Mesendoderm (in vitro differentiated cells): ENCODE results near the gene SCYL3.

Experiments used
- DNase-seq: peaks from one replicate; pipeline ENCODE4 v3.0.0; 2013
- H2AK5ac ChIP-seq: 2 replicates; pipeline ENCODE4 v1.6.1; 2013; ENCODE audit warnings: low read length, inconsistent platforms
- H2BK120ac ChIP-seq: 2 replicates; pipeline ENCODE4 v1.6.1; 2013; ENCODE audit warnings: low read depth, mild to moderate bottlenecking, low read length, moderate library complexity, mixed read lengths
- H2BK15ac ChIP-seq: replicated peaks from 2 replicates; pipeline ENCODE4 v1.6.1; 2013; ENCODE audit warnings: low read depth, mild to moderate bottlenecking, moderate library complexity
- H2BK5ac ChIP-seq: 2 replicates; pipeline ENCODE4 v1.6.1; 2013; ENCODE audit warnings: low read length, inconsistent platforms
- H3K18ac ChIP-seq: 2 replicates; pipeline ENCODE4 v1.6.1; 2013; ENCODE audit warnings: mild to moderate bottlenecking, low read length, mixed read lengths
- H3K23ac ChIP-seq: one replicate; pipeline ENCODE4 v1.6.1; 2013; ENCODE audit warnings: low read length
- H3K27ac ChIP-seq: 2 replicates; pipeline ENCODE4 v1.5.1; 2013; ENCODE audit warnings: low read depth, mild to moderate bottlenecking, inconsistent platforms, low read length, moderate library complexity
- H3K27me3 ChIP-seq: 2 replicates; pipeline ENCODE4 v1.6.1; 2013; ENCODE audit warnings: low read length, control low read depth, mild to moderate bottlenecking, inconsistent platforms; ENCODE audit not compliant: insufficient read depth, poor library complexity
- H3K36me3 ChIP-seq: 2 replicates; pipeline ENCODE4 v1.6.1; 2013; ENCODE audit warnings: low read length, inconsistent platforms; ENCODE audit not compliant: control insufficient read depth, insufficient read depth
- H3K4ac ChIP-seq: one replicate; pipeline ENCODE4 v1.6.1; 2013; ENCODE audit warnings: low read depth, mild to moderate bottlenecking, low read length, moderate library complexity
- H3K4me1 ChIP-seq: 2 replicates; pipeline ENCODE4 v1.6.1; 2013; ENCODE audit warnings: low read depth, low read length, inconsistent platforms; ENCODE audit not compliant: control insufficient read depth
- H3K4me2 ChIP-seq: 2 replicates; pipeline ENCODE4 v1.6.1; 2013; ENCODE audit warnings: low read length
- H3K4me3 ChIP-seq: 2 replicates; pipeline ENCODE4 v1.5.1; 2013; ENCODE audit warnings: mild to moderate bottlenecking, low read length
- H3K56ac ChIP-seq: one replicate; pipeline ENCODE4 v1.6.1; 2013; ENCODE audit warnings: low read length
- H3K79me1 ChIP-seq: 2 replicates; pipeline ENCODE4 v1.6.1; 2013; ENCODE audit warnings: low read length, inconsistent platforms
- H3K79me2 ChIP-seq: 2 replicates; pipeline ENCODE4 v1.6.1; 2013; ENCODE audit warnings: mild to moderate bottlenecking, low read length; ENCODE audit not compliant: control insufficient read depth, insufficient read depth
- H3K9ac ChIP-seq: 2 replicates; pipeline ENCODE4 v1.6.1; 2013; ENCODE audit warnings: low read length, inconsistent platforms
- H4K5ac ChIP-seq: one replicate; pipeline ENCODE4 v1.6.1; 2013; ENCODE audit warnings: low read length
- H4K8ac ChIP-seq: one replicate; pipeline ENCODE4 v1.6.1; 2013; ENCODE audit warnings: low read depth, mild to moderate bottlenecking, control low read depth, low read length, moderate library complexity
- WGBS: extraction: QIAGEN DNeasy Blood & Tissue Kit; methylation state at CpG from one replicate; pipeline ENCODE4 v1.1.7; 2013; ENCODE audit warnings: low lambda C conversion rate, missing lambda C conversion rate; ENCODE audit not compliant: insufficient coverage; ENCODE audit errors: extremely low coverage; 5-methylcytosine and 5-hydroxymethylcytosine counted together

Gene SCYL3

GRCh38 chr1:169889871-169890270 lies 3.8 kb downstream of the SCYL3 start:
- WGBS: no CpG with 5 or more reads among the region's 2 CpGs
- Histone ChIP-seq H2BK120ac (no peak overlapping the region), H4K8ac (no peak overlapping the region), H3K4ac (no peak overlapping the region), H2BK5ac (no peak overlapping the region), H3K23ac (no peak overlapping the region), H3K18ac (no peak overlapping the region), H3K36me3 (no peaks in the 10 kb centered on the region), H3K79me2 (peaks cover 3% of the 10 kb centered on the region), H2AK5ac (no peak overlapping the region), H3K4me2 (no peak overlapping the region), H3K9ac (no peak overlapping the region), H3K79me1 (peaks cover 7% of the 10 kb centered on the region), H3K4me1 (peaks cover 11% of the 10 kb centered on the region), H2BK15ac (no peak overlapping the region), H3K56ac (no peak overlapping the region), H3K27me3 (no peaks in the 10 kb centered on the region), H3K27ac (no peak overlapping the region), H3K4me3 (no peak overlapping the region), H4K5ac (no peak overlapping the region)
- DNase-seq: no peak

DNA sequence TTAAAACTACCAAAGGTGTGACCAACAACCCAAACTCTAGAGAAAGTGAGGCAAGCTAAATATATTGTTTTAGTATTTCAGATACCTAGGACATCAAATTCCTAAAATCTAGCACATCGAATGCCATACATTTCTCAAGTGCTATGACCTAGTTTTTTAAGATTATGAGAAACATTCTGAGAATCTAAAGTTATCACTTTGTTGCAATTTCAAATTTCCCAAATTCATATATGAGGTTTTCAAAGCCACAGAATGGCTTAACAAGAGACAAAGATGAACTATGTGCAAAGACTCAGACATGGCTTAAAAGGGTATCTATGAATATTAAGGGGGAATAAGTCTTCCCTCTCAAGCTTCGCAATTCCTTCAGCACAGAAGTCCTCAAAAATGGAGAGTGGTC lies 6.8 kb downstream of the SCYL3 start:
- Histone ChIP-seq H2BK15ac (no peak overlapping the region), H3K36me3 (no peaks in the 10 kb centered on the region), H2AK5ac (no peak overlapping the region), H3K4me3 (no peak overlapping the region), H3K27me3 (no peaks in the 10 kb centered on the region), H4K8ac (no peak overlapping the region), H3K4me1 (peaks cover 4% of the 10 kb centered on the region), H3K79me2 (no peaks in the 10 kb centered on the region), H3K56ac (no peak overlapping the region), H3K4me2 (no peak overlapping the region), H3K79me1 (peaks cover 2% of the 10 kb centered on the region), H3K27ac (no peak overlapping the region), H4K5ac (no peak overlapping the region), H2BK120ac (no peak overlapping the region), H2BK5ac (no peak overlapping the region), H3K4ac (no peak overlapping the region), H3K18ac (no peak overlapping the region), H3K9ac (no peak overlapping the region), H3K23ac (no peak overlapping the region)
- no CpG with 5 or more reads among the region's 2 CpGs for WGBS
- DNase-seq: no peak

GRCh38 chr1:169886422-169886821 lies 7.3 kb downstream of the SCYL3 start:
- peaks cover 4% of the 10 kb centered on the region for H3K4me1 ChIP-seq
- H3K36me3 ChIP-seq: no peaks in the 10 kb centered on the region
- no peaks in the 10 kb centered on the region for H3K79me2 ChIP-seq
- no peak overlapping the region for H3K9ac ChIP-seq
- H2BK120ac ChIP-seq: no peak overlapping the region
- no peak overlapping the region for H4K8ac ChIP-seq
- no peak overlapping the region for H3K27ac ChIP-seq
- no peak overlapping the region for H2BK15ac ChIP-seq
- H3K4me3 ChIP-seq: no peak overlapping the region
- H3K27me3 ChIP-seq: no peaks in the 10 kb centered on the region
- H3K4ac ChIP-seq: no peak overlapping the region
- no CpG with 5 or more reads among the region's 1 CpG for WGBS
- no peak overlapping the region for H4K5ac ChIP-seq
- no peak overlapping the region for H2AK5ac ChIP-seq
- no peak overlapping the region for H3K4me2 ChIP-seq
- H2BK5ac ChIP-seq: no peak overlapping the region
- no peak overlapping the region for H3K56ac ChIP-seq
- no peak for DNase-seq
- H3K23ac ChIP-seq: no peak overlapping the region
- no peak overlapping the region for H3K18ac ChIP-seq
- peaks cover 2% of the 10 kb centered on the region for H3K79me1 ChIP-seq

DNA sequence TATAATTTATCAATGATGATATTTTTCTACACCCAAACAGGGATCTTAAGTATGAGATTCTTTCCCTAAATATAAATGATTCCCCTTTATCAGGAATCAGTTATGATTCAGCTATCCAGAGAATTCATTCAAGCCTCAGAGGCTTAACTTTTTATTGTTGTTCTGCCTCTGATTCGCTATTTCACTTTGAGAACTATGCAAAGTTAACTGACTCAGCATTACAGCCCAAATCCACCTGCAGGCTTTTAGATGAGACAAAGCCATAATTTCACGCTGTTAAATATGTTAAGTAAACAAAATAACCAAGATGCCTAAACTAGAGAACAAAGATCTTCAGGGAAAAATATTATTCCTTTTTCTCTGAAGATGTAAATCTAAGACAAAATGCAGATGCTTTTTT lies 8.5 kb downstream of the SCYL3 start:
- no peak overlapping the region for H2BK5ac ChIP-seq
- H3K79me2 ChIP-seq: no peaks in the 10 kb centered on the region
- H3K27ac ChIP-seq: no peak overlapping the region
- no peak overlapping the region for H3K9ac ChIP-seq
- H3K56ac ChIP-seq: no peak overlapping the region
- H3K4me1 ChIP-seq: no peaks in the 10 kb centered on the region
- H3K23ac ChIP-seq: no peak overlapping the region
- H3K36me3 ChIP-seq: no peaks in the 10 kb centered on the region
- no peak overlapping the region for H3K4me2 ChIP-seq
- no peak overlapping the region for H2BK120ac ChIP-seq
- no peak overlapping the region for H4K5ac ChIP-seq
- H2BK15ac ChIP-seq: no peak overlapping the region
- H2AK5ac ChIP-seq: no peak overlapping the region
- H3K18ac ChIP-seq: no peak overlapping the region
- DNase-seq: no peak
- no peak overlapping the region for H3K4ac ChIP-seq
- H3K79me1 ChIP-seq: peaks cover 2% of the 10 kb centered on the region
- no CpG with 5 or more reads among the region's 2 CpGs for WGBS
- H4K8ac ChIP-seq: no peak overlapping the region
- no peaks in the 10 kb centered on the region for H3K27me3 ChIP-seq
- H3K4me3 ChIP-seq: no peak overlapping the region

DNA sequence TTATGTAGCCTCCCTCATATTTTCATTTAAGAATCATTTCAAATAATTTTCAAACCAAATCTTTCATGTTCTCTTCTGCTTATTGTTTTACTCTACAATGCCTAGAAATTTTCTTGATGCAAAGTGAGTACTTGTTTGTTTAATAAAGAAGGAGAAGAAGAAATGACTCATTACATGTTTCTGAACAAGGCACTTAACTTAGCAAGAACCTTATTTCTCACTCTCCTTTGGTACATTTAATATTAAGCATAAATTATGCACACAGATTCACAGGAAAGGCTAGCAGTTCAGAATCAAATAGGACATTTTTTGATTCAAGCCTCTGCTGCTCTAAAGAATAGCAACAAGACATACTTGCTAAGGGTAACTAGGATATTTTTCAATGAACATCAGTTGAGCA lies 9.1 kb downstream of the SCYL3 start:
- Histone ChIP-seq H3K9ac (no peak overlapping the region), H3K18ac (no peak overlapping the region), H3K4ac (no peak overlapping the region), H3K4me3 (no peak overlapping the region), H3K23ac (no peak overlapping the region), H3K79me2 (no peaks in the 10 kb centered on the region), H4K5ac (no peak overlapping the region), H2BK120ac (no peak overlapping the region), H3K4me2 (no peak overlapping the region), H3K56ac (no peak overlapping the region), H2BK5ac (no peak overlapping the region), H3K27me3 (no peaks in the 10 kb centered on the region), H3K36me3 (no peaks in the 10 kb centered on the region), H2BK15ac (no peak overlapping the region), H2AK5ac (no peak overlapping the region), H3K27ac (no peak overlapping the region), H3K4me1 (no peaks in the 10 kb centered on the region), H3K79me1 (no peaks in the 10 kb centered on the region), H4K8ac (no peak overlapping the region)
- DNase-seq: no peak

DNA sequence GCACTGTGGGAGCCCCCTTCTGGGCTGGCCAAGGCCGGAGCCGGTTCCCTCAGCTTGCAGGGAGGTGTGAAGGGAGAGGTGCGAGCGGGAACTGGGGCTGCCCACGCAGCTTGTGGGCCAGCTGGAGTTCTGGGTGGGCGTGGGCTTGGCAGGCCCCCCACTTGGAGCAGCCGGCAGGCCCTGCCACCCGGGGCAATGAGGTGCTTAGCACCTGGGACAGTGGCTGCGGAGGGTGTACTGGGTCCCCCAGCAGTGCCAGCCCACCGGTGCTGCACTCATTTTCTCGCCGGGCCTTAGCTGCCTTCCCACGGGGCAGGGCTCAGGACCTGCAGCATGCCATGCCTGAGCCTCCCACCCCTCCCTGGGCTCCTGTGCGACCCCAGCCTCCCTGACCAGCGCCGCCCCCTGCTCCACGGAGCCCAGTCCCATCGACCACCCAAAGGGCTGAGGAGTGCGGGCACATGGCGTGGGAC lies 11.6 kb downstream of the SCYL3 start:
- Histone ChIP-seq H3K79me1 (no peaks in the 10 kb centered on the region), H2AK5ac (no peak overlapping the region), H4K8ac (no peak overlapping the region), H3K4ac (no peak overlapping the region), H3K23ac (no peak overlapping the region), H3K4me2 (no peak overlapping the region), H3K4me1 (no peaks in the 10 kb centered on the region), H2BK5ac (no peak overlapping the region), H4K5ac (no peak overlapping the region), H3K36me3 (no peaks in the 10 kb centered on the region), H2BK120ac (no peak overlapping the region), H2BK15ac (no peak overlapping the region), H3K27me3 (no peaks in the 10 kb centered on the region), H3K56ac (no peak overlapping the region), H3K18ac (no peak overlapping the region), H3K4me3 (no peak overlapping the region), H3K27ac (no peak overlapping the region), H3K79me2 (no peaks in the 10 kb centered on the region), H3K9ac (no peak overlapping the region)
- DNase-seq: no peak
- no CpG with 5 or more reads among the region's 20 CpGs for WGBS
